WERI-Rb-1 (cell line): ENCODE data around the gene GNA12.
"Not testable (repeated sequence)": the region's sequence is repeated elsewhere in the genome, so short reads cannot be mapped to it uniquely, and the experiment has no call there.

ENCODE experiments used
- DNase-seq: peaks from one replicate; pipeline ENCODE4 v3.0.0-alpha.2; 2020
- H3K27ac ChIP-seq: fragments of 250-450 bp; sonication (Bioruptor Pico); 2 replicates; pipeline ENCODE4 v1.5.1; 2020; ENCODE audit warnings: mild to moderate bottlenecking, moderate library complexity
- H3K27me3 ChIP-seq: fragments of 250-450 bp; sonication (Bioruptor Pico); 2 replicates; pipeline ENCODE4 v1.5.1; 2021; ENCODE audit warnings: mild to moderate bottlenecking, low read depth, moderate library complexity; ENCODE audit not compliant: insufficient read depth, severe bottlenecking
- H3K36me3 ChIP-seq: fragments of 250-450 bp; sonication (Bioruptor Pico); 2 replicates; pipeline ENCODE4 v1.5.1; 2020; ENCODE audit warnings: mild to moderate bottlenecking, moderate library complexity
- H3K4me3 ChIP-seq: 2 replicates; pipeline ENCODE4 v1.5.1; 2011; ENCODE audit warnings: low read depth, mild to moderate bottlenecking, control low read depth, low read length
- H3K9me3 ChIP-seq: fragments of 250-450 bp; sonication (Bioruptor Pico); 2 replicates; pipeline ENCODE4 v1.5.1; 2021; ENCODE audit warnings: mild to moderate bottlenecking, moderate library complexity; ENCODE audit not compliant: severe bottlenecking
- TF ChIP-seq, protein P1 (sequence below): IDR thresholded peaks from 2 replicates; pipeline ENCODE4 v1.5.1; 2011; ENCODE audit warnings: low read depth, mild to moderate bottlenecking, control low read depth, inconsistent platforms, low read length

Gene GNA12

DNA sequence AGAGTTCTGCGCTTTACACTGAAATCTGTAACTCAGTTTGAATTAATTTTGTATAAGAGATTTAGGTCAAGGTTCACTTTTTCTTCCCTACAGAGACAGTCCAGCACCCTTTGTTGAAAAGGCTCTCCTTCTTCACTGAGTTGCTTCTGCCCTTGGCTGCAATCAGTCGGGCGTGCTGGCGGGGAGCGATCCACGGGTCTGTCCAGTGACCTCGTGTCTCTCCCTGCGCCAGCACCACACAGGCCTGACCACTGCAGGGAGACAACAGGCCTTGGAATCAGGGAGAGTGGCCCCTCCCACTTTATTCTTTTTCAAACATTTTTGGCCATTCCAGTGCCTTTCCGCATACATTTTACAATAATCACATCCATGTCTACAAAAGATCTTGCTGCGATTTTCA lies 89.2 kb downstream of the GNA12 start:
- Histone ChIP-seq H3K27me3 (no peaks in the 10 kb centered on the region), H3K27ac (no peak overlapping the region), H3K9me3 (peaks cover 4% of the 10 kb centered on the region), H3K36me3 (no peaks in the 10 kb centered on the region), H3K4me3 (no peak overlapping the region)
- TF ChIP-seq, protein P1, sequence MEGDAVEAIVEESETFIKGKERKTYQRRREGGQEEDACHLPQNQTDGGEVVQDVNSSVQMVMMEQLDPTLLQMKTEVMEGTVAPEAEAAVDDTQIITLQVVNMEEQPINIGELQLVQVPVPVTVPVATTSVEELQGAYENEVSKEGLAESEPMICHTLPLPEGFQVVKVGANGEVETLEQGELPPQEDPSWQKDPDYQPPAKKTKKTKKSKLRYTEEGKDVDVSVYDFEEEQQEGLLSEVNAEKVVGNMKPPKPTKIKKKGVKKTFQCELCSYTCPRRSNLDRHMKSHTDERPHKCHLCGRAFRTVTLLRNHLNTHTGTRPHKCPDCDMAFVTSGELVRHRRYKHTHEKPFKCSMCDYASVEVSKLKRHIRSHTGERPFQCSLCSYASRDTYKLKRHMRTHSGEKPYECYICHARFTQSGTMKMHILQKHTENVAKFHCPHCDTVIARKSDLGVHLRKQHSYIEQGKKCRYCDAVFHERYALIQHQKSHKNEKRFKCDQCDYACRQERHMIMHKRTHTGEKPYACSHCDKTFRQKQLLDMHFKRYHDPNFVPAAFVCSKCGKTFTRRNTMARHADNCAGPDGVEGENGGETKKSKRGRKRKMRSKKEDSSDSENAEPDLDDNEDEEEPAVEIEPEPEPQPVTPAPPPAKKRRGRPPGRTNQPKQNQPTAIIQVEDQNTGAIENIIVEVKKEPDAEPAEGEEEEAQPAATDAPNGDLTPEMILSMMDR, result no peak
- no peak for DNase-seq

DNA sequence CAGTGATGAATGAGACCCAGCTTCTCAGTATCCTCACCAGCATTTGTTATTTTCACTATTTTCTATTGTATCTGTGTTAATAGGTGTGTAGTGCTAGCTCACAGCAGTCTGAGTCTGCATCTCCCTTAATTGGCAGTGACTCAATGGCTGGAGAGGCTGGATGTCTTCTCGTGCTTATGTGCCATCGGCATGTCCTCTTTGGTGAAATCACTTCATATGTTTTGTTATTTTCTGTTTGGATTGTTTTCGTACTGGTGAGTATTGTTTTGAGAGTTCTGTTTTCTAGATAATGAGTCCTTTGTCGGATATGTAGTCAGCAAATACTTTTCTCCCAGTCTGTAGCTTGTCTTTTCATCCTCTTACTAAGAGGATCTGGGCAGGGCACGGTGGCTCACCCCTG lies 90.0 kb downstream of the GNA12 start:
- DNase-seq, result no peak
- Histone ChIP-seq H3K36me3 (no peaks in the 10 kb centered on the region), H3K27ac (no peak overlapping the region), H3K4me3 (no peak overlapping the region), H3K9me3 (peaks cover 4% of the 10 kb centered on the region), H3K27me3 (no peaks in the 10 kb centered on the region)
- TF ChIP-seq, protein P1, result no peak

DNA sequence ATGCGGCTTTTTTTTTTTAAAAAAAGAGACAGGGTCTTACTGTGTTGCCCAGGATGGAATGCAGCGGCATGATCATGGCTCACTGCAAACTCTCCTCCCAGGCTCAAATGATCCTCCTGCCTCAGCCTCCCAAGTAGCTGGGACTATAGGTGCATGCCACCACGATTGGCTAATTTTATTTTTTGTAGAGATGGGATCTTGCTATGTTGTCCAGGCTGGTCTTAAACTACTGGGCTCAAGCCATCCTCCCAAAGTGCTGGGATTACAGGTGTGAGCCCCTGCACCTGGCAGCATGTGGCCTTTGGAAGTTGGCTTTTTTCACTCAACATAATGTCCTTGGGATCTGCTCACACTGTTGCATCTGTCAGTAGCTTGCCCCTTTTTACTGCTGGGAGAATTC lies 91.0 kb downstream of the GNA12 start:
- TF ChIP-seq, protein P1, result no peak
- no peaks in the 10 kb centered on the region for H3K36me3 ChIP-seq
- no peak for DNase-seq
- H3K9me3 ChIP-seq, result peaks cover 4% of the 10 kb centered on the region
- H3K4me3 ChIP-seq, result no peak overlapping the region
- H3K27ac ChIP-seq, result no peak overlapping the region
- no peaks in the 10 kb centered on the region for H3K27me3 ChIP-seq

DNA sequence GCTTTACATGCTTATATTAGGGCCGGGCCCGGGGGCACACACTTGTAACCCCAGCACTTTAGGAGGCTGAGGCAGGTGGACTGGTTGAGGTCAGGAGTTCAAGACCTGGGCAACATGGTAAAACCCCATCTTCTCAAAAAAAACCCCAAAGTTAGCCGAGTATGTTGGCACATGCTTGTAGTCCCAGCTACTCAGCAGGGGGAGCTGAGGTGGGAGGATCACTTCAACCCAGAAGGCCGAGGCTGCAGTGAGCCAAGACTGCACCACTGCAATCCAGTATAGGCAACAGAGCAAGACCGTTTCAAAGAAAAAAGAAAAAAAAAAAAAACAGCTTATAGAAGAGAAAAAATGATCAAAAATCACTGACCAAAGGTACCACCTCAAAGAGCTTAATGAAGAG lies 93.0 kb downstream of the GNA12 start:
- Histone ChIP-seq H3K27ac (no peak overlapping the region), H3K36me3 (no peaks in the 10 kb centered on the region), H3K9me3 (peaks cover 4% of the 10 kb centered on the region), H3K4me3 (no peak overlapping the region), H3K27me3 (no peaks in the 10 kb centered on the region)
- TF ChIP-seq, protein P1, result no peak
- DNase-seq, result no peak

DNA sequence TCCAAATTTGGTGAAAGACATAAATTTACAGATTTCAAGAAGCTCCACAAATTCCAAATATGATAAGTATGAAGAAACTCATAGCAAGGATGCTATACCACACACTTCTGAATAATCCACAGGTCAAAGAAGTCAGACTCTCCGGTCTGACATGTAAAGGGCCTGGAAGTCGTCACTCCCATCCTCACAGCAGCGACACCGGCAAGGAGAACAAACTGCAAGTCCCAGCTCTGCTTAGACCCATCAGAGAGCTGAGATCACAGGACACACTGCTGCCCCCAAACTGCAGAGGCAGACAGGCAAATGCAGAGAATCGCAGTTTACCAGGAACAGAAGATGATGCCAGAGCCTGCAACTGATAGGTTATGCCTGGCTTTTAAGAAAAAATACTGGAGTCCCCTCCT lies 94.1 kb downstream of the GNA12 start:
- TF ChIP-seq, protein P1, result no peak
- no peak overlapping the region for H3K4me3 ChIP-seq
- no peaks in the 10 kb centered on the region for H3K27me3 ChIP-seq
- no peak overlapping the region for H3K27ac ChIP-seq
- no peaks in the 10 kb centered on the region for H3K36me3 ChIP-seq
- peaks cover 4% of the 10 kb centered on the region for H3K9me3 ChIP-seq
- no peak for DNase-seq

DNA sequence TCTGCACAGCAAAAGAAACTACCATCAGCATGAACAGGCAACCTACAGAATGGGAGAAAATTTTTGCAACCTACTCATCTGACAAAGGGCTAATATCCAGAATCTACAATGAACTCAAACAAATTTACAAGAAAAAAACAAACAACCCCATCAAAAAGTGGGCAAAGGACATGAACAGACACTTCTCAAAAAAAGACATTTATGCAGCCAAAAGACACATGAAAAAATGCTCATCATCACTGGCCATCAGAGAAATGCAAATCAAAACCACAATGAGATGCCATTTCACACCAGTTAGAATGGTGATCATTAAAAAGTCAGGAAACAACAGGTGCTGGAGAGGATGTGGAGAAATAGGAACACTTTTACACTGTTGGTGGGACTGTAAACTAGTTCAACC lies 95.4 kb downstream of the GNA12 start:
- H3K27ac ChIP-seq, DNase-seq, H3K9me3 ChIP-seq, H3K4me3 ChIP-seq, H3K27me3 ChIP-seq, H3K36me3 ChIP-seq: not testable (repeated sequence)

DNA sequence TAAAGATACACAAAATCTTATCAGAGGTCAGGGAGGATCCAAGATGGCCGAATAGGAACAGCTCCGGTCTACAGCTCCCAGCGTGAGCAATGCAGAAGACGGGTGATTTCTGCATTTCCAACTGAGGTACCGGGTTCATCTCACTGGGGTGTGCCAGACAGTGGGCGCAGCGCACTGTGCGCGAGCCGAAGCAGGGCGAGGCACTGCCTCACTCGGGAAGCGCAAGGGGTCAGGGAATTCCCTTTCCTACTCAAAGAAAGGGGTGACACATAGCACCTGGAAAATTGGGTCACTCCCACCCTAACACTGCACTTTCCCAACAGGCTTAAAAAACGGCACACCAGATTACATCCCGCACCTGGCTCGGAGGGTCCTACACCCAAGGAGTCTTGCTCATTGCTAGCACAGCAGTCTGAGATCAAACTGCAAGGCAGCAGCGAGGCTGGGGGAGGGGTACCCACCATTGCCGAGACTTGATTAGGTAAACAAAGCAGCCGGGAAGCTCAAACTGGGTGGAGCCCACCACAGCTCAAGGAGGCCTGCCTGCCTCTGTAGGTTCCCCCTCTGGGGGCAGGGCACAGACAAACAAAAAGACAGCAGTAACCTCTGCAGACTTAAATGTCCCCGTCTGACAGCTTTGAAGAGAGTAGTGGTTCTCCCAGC lies 100.5 kb downstream of the GNA12 start:
- H3K36me3 ChIP-seq, H3K9me3 ChIP-seq, H3K27ac ChIP-seq, H3K4me3 ChIP-seq, H3K27me3 ChIP-seq, DNase-seq: not testable (repeated sequence)
